NCI-H69 (cell line): ENCODE measurements around the gene CDH5.
"Not testable (repeated sequence)": the region's sequence is repeated elsewhere in the genome, so short reads cannot be mapped to it uniquely, and the experiment has no call there.

Experiments
- DNase-seq: peaks from one replicate; lab custom pipeline; 2025; lab: John Stamatoyannopoulos, UW

The CDH5 gene

GRCh38 chr16:66437391-66437945 is 71.0 kb downstream of the CDH5 start:
- DNase-seq = no peak

- no peak for DNase-seq
Observed at GRCh38 chr16:66438536-66438935, 72.0 kb downstream of the CDH5 start.

- no peak for DNase-seq
Observed at GRCh38 chr16:66439051-66439730, 72.7 kb downstream of the CDH5 start.

- no peak for DNase-seq
Observed at GRCh38 chr16:66440271-66440802, 73.8 kb downstream of the CDH5 start.

- DNase-seq = no peak
Observed at GRCh38 chr16:66440970-66441369, 74.5 kb downstream of the CDH5 start.

GRCh38 chr16:66441586-66442375 is 75.3 kb downstream of the CDH5 start:
- DNase-seq = no peak

- DNase-seq = no peak
Observed at GRCh38 chr16:66442502-66443268, 76.2 kb downstream of the CDH5 start.

- DNase-seq = no peak
Observed at GRCh38 chr16:66443269-66443652, 76.8 kb downstream of the CDH5 start.

- DNase-seq = no peak
Observed at GRCh38 chr16:66444049-66444481, 77.6 kb downstream of the CDH5 start.

- no peak for DNase-seq
Observed at GRCh38 chr16:66446737-66447136, 80.2 kb downstream of the CDH5 start.

GRCh38 chr16:66447491-66447890 is 81.0 kb downstream of the CDH5 start:
- DNase-seq = no peak

- no peak for DNase-seq
Observed at GRCh38 chr16:66451548-66451947, 85.1 kb downstream of the CDH5 start.

GRCh38 chr16:66453230-66453629 is 86.7 kb downstream of the CDH5 start:
- DNase-seq = not testable (repeated sequence)
